Vagina (tissue), 2 donors: ENCODE data around the gene B4GALT5. TPM values are rescaled to one million over a fixed set of nuclear protein-coding genes. Genes with fewer than 3 reads are reported as not detected.

ENCODE experiments used
- DNase-seq, 2 donors: peaks; one replicate each; pipeline ENCODE4 v3.0.0-alpha.2; 2017; ENCODE audit errors: extremely low spot score in 2 of 2
- H3K27ac ChIP-seq: fragments of 200-600 bp; sonication (generic); one replicate; pipeline ENCODE4 v1.5.1; 2019
- H3K27me3 ChIP-seq: fragments of 200-600 bp; sonication (generic); one replicate; pipeline ENCODE4 v1.5.1; 2019
- H3K36me3 ChIP-seq, 2 donors: fragments of 200-600 bp; sonication (generic); one replicate each; pipeline ENCODE4 v1.5.1; 2017 to 2019
- H3K4me1 ChIP-seq: fragments of 200-600 bp; sonication (generic); one replicate; pipeline ENCODE4 v1.5.1; 2019
- H3K4me3 ChIP-seq, 2 donors: fragments of 200-600 bp; sonication (generic); 1 replicate in 1 of 2; 2 replicates in 1 of 2; pipeline ENCODE4 v1.5.1; 2016 to 2019
- H3K9me3 ChIP-seq: fragments of 200-600 bp; sonication (generic); one replicate; pipeline ENCODE4 v1.5.1; 2019
- POLR2A ChIP-seq, 2 donors: fragments of 450-650 bp; IDR thresholded peaks; one replicate each; pipeline ENCODE4 v1.6.1; 2017; ENCODE audit warnings: antibody characterized with exemption in 2 of 2, mild to moderate bottlenecking in 2 of 2, moderate library complexity in 2 of 2
- POLR2AphosphoS5 ChIP-seq, 2 donors: sonication (generic); formaldehyde crosslinking; IDR thresholded peaks; one replicate each; pipeline ENCODE4 v1.9.0; 2017; ENCODE audit warnings: antibody characterized with exemption in 2 of 2, mild to moderate bottlenecking in 2 of 2, low read depth in 1 of 2; ENCODE audit not compliant: insufficient read depth in 1 of 2
- intact Hi-C: fragments of 100-400 bp; cut with DNase I; formaldehyde crosslinking; loops from one replicate; pipeline ENCODE4 v1.15.1; 2023
- total RNA-seq: library from RNA; depleted of rRNA; stranded (reverse); fragments of >200 nt; gene quantifications from one replicate; pipeline ENCODE4 v1.2.3, GENCODE V29; 2016
- TF ChIP-seq, protein P1 (sequence below), 3 experiments: fragments of 450-650 bp in 2 of 3; fragments of 200-600 bp in 1 of 3; sonication (generic) in 1 of 3; IDR thresholded peaks; one replicate each; pipeline ENCODE4 v1.5.1; 2017 to 2019; ENCODE audit warnings: antibody characterized with exemption in 3 of 3, mild to moderate bottlenecking in 2 of 3, moderate library complexity in 2 of 3

The B4GALT5 gene
- total RNA-seq, 1 donor from 2014 or later, result 17.9 TPM

DNA sequence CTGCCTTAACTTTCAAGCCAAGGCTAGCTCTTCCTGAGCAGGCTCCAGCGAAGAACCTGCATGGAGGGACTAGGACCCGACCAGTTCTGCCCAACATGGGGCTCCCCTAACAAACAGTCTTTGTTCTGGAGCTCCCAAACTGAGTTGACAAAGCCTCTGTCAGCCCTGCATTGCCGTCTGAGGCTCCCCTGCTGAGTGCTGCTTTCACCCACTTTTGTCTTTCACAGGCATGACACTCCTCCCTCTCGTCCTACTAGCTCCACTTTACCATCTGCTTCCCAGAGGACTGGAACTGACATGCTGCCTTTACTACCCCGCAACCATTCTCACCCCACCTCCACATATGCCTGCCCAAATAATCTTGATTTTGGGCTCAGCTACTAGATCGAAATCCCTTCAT lies 45.1 kb upstream of the B4GALT5 start:
- intact Hi-C loops, result no loop called here
- Histone ChIP-seq H3K36me3 (no peaks in the 10 kb centered on the region), H3K27me3 (no peaks in the 10 kb centered on the region), H3K27ac (no peak overlapping the region), H3K4me1 (no peaks in the 10 kb centered on the region), H3K9me3 (no peaks in the 10 kb centered on the region), H3K4me3 (no peak overlapping the region)
- TF ChIP-seq, protein P1, sequence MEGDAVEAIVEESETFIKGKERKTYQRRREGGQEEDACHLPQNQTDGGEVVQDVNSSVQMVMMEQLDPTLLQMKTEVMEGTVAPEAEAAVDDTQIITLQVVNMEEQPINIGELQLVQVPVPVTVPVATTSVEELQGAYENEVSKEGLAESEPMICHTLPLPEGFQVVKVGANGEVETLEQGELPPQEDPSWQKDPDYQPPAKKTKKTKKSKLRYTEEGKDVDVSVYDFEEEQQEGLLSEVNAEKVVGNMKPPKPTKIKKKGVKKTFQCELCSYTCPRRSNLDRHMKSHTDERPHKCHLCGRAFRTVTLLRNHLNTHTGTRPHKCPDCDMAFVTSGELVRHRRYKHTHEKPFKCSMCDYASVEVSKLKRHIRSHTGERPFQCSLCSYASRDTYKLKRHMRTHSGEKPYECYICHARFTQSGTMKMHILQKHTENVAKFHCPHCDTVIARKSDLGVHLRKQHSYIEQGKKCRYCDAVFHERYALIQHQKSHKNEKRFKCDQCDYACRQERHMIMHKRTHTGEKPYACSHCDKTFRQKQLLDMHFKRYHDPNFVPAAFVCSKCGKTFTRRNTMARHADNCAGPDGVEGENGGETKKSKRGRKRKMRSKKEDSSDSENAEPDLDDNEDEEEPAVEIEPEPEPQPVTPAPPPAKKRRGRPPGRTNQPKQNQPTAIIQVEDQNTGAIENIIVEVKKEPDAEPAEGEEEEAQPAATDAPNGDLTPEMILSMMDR (IDR thresholded peaks at IDR 0.05), result no peak
- no peak for TF ChIP-seq POLR2A (IDR thresholded peaks at IDR 0.05)
- no peak for TF ChIP-seq POLR2AphosphoS5 (IDR thresholded peaks at IDR 0.05; ENCODE audit: insufficient read depth in 1 of 2, low read depth in 1 of 2)
- no peak for DNase-seq

DNA sequence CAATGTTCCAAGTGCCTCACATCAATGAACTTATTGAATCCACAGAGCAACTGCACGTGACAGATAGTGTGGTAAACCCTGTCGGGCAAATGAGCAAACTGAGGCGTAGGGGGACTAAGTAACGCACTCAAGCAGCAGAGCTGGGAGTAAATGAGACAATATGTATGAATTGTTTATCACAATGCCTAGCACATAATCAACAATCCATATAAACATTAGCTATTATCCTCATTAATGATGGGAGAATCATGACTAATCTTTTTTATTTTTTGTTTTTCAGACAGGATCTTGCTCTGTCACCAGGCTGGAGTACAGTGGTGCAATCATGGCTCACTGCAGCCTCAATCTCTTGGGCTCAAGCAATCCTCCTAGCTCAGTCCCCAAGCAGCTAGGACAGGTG lies 43.9 kb upstream of the B4GALT5 start:
- Histone ChIP-seq H3K4me3 (no peak overlapping the region), H3K9me3 (no peaks in the 10 kb centered on the region), H3K36me3 (no peaks in the 10 kb centered on the region), H3K27ac (no peak overlapping the region), H3K4me1 (no peaks in the 10 kb centered on the region), H3K27me3 (no peaks in the 10 kb centered on the region)
- no peak for DNase-seq
- intact Hi-C loops, result no loop called here
- TF ChIP-seq, protein P1 (IDR thresholded peaks at IDR 0.05), result no peak
- no peak for TF ChIP-seq POLR2AphosphoS5 (IDR thresholded peaks at IDR 0.05; ENCODE audit: insufficient read depth in 1 of 2, low read depth in 1 of 2)
- TF ChIP-seq POLR2A (IDR thresholded peaks at IDR 0.05), result no peak

DNA sequence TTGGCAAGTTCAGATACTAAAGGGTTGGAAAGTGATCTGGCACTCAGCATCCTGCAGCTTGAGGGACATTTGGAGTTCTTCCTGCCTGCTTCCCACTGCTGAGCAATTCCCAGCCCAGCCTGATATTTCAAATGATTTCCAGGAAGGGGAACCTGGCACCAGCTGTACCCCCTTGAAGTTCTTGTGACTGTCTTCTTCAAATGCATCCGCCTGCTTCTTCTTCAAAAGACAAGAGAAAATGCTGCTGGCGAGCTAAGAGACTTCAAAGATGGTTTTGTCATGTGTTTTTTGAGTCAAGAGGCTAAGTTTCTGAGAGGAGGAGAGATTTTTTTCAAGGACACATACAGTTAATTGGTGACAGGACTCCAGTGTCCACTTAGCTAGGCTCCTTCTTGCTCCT lies 42.6 kb upstream of the B4GALT5 start:
- Histone ChIP-seq H3K4me1 (no peaks in the 10 kb centered on the region), H3K36me3 (no peaks in the 10 kb centered on the region), H3K9me3 (no peaks in the 10 kb centered on the region), H3K27me3 (no peaks in the 10 kb centered on the region), H3K4me3 (no peak overlapping the region), H3K27ac (no peak overlapping the region)
- DNase-seq, result no peak
- intact Hi-C loops, result no loop called here
- TF ChIP-seq POLR2AphosphoS5 (IDR thresholded peaks at IDR 0.05; ENCODE audit: insufficient read depth in 1 of 2, low read depth in 1 of 2) (no peak), POLR2A (IDR thresholded peaks at IDR 0.05) (no peak)
- TF ChIP-seq, protein P1 (IDR thresholded peaks at IDR 0.05), result no peak

DNA sequence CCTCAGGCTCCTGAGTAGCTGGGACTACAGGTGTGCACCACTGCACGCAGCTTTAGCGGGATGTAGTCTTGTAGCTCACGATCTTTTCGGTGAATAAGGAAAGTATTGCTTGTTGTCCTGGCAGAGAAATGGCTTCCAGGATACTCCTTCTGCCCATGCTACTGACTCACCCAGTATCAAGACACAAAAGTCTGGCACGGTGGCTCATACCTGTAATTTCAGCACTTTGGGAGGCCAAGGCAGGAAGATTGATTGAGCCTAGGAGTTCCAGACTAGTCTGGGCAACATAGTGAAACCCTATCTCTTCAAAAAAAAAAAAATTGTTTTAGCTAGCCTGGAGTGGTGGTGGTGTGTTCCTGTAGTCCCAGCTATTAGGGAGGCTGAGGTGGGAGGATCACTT lies 40.9 kb upstream of the B4GALT5 start:
- Histone ChIP-seq H3K27ac (no peak overlapping the region), H3K4me1 (peaks cover 3% of the 10 kb centered on the region), H3K27me3 (no peaks in the 10 kb centered on the region), H3K36me3 (no peaks in the 10 kb centered on the region), H3K9me3 (no peaks in the 10 kb centered on the region), H3K4me3 (no peak overlapping the region)
- TF ChIP-seq POLR2AphosphoS5 (IDR thresholded peaks at IDR 0.05; ENCODE audit: insufficient read depth in 1 of 2, low read depth in 1 of 2) (no peak), POLR2A (IDR thresholded peaks at IDR 0.05) (no peak)
- TF ChIP-seq, protein P1 (IDR thresholded peaks at IDR 0.05), result no peak
- no peak for DNase-seq
- intact Hi-C loops, result loop anchor here (5.0 kb wide), 1 partner anchor 1783 kb away; no protein-coding TSS in a partner anchor

DNA sequence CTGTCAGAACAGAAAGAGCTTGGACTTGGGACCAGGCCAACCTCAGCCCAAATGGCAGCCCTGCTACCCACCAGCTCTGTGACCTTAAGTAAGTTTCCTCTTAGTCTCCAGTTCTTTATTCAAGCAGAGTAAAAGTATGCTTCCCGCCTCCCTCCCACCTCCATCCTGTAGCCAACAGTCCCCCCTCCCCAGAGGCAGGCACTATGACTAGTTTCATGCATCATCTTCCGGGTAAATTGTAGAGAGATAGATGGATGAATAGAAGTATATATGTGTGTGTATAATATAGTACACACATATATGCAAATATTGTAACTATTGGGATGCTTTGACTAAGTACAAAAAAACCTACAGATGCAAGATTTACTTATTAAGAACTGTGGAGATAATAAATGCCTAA lies 39.5 kb upstream of the B4GALT5 start:
- no peaks in the 10 kb centered on the region for H3K9me3 ChIP-seq
- TF ChIP-seq, protein P1 (IDR thresholded peaks at IDR 0.05), result no peak
- TF ChIP-seq POLR2A (IDR thresholded peaks at IDR 0.05) (no peak), POLR2AphosphoS5 (IDR thresholded peaks at IDR 0.05; ENCODE audit: insufficient read depth in 1 of 2, low read depth in 1 of 2) (no peak)
- intact Hi-C loops, result loop anchor here (5.0 kb wide), 1 partner anchor 1784 kb away; no protein-coding TSS in a partner anchor
- H3K4me3 ChIP-seq, result no peak overlapping the region
- peaks cover 9% of the 10 kb centered on the region for H3K4me1 ChIP-seq
- DNase-seq, result no peak
- no peaks in the 10 kb centered on the region for H3K36me3 ChIP-seq
- no peak overlapping the region for H3K27ac ChIP-seq
- no peaks in the 10 kb centered on the region for H3K27me3 ChIP-seq
